ENCODE data around the gene POLG2.
A peak's percentile ranks its signal among the peaks of the same experiment; 100 is the strongest.

DNA sequence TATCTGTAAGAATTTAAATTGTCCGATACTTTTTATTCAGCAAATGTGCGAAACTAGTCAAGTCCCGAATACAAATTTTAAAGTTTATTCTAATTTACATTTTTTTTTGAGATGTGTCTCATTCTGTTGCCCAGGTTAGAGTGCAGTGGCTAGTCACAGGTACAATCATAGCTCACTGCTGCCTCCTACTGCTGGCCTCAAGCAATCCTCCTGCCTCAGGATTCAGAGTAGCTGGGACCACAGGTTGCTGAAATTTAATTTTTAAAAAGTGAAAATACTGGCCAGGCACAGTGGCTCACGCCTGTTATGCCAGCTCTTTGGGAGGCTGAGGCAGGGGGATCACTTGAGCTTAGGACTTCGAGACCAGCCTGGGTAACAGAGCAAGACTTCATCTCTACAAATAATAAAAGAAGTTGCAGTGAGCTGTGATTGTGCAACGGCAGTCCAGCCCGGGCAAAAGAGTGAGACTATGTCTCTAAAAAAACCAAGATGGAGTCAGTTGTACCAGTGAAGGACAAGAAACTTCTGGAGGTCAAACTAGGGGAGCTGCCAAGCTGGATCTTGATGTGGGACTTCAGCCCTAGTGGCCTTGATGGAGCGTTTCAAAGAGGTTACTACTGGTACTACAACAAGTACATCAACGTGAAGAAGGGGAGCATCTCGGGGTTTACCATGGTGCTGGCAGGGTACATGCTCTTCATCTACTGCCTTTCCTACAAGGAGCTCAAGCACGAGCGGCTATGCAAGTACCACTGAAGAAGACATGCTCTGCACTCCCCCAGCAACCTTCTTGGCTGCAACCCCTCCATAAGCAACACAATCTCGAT, 5.6 kb downstream of the POLG2 start:
- TF ChIP-seq, protein P1, sequence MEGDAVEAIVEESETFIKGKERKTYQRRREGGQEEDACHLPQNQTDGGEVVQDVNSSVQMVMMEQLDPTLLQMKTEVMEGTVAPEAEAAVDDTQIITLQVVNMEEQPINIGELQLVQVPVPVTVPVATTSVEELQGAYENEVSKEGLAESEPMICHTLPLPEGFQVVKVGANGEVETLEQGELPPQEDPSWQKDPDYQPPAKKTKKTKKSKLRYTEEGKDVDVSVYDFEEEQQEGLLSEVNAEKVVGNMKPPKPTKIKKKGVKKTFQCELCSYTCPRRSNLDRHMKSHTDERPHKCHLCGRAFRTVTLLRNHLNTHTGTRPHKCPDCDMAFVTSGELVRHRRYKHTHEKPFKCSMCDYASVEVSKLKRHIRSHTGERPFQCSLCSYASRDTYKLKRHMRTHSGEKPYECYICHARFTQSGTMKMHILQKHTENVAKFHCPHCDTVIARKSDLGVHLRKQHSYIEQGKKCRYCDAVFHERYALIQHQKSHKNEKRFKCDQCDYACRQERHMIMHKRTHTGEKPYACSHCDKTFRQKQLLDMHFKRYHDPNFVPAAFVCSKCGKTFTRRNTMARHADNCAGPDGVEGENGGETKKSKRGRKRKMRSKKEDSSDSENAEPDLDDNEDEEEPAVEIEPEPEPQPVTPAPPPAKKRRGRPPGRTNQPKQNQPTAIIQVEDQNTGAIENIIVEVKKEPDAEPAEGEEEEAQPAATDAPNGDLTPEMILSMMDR (conservative IDR thresholded peaks at IDR 0.05; ENCODE audit: low read length), result peak; percentile 81
- TF ChIP-seq EZH2phosphoT487 (IDR thresholded peaks at IDR 0.05; ENCODE audit: borderline replicate concordance, low read depth, low read length), result no peak

All from OCI-LY7 (cell line).